ENCODE measurements around the gene NPAS2. TPM values are rescaled to one million over a fixed set of nuclear protein-coding genes. Genes with fewer than 3 reads are reported as not detected.

NPAS2 gene
- polyA plus RNA-seq, 1 donor, result 10.6 TPM

DNA sequence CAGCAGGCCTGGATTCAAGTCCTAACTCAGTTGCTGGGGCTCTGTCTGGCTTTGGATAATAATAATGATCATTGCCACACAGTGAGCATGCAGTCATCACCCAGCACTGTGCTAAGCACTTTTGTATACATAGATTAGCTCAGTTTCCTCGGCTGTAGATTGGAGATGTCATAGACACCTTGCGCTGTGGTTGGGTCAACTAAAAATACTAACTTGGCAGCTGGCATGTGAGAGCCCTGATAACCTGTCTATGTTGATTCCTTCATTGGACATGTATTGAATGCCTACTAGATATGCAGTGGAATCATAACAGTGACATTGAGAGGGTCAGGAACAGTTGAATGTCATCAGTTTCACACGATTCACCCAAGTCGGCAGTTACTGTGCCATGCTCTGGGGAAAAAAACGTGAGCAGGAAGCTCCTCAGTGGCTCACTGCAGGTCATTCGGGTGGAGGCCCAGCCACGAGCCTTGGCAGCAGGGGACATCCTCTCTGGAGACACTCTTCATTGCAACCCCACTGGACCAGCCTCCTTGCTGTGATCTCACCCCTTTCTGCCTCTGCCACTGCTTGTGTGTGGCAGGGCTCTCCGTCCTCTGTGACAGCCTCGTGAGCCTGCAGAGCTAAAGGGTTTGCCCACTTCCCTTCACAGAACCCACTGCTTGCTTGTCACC, 85.3 kb downstream of the NPAS2 start:
- DNase-seq (ENCODE audit: low read depth), result no peak

DNA sequence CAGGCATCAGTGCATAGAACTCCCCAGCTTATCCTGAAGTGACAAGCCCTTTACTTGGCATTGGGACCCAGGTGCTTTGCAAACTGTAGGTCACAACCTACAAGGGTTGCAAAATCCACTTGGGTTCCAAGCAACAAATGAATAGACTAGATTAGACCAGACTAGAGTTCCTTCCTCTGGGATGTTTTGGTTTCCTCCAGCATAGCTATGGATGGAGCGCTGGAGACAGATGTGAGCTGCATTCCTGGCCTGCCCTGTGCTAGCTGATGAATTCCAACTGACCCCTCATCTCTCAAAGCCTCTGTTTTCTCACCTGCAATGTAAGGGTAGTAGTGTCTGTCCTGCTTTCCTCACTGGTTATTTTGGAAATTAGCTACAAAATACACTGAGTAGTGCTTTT, 86.2 kb downstream of the NPAS2 start:
- no peak for DNase-seq (ENCODE audit: low read depth)

DNA sequence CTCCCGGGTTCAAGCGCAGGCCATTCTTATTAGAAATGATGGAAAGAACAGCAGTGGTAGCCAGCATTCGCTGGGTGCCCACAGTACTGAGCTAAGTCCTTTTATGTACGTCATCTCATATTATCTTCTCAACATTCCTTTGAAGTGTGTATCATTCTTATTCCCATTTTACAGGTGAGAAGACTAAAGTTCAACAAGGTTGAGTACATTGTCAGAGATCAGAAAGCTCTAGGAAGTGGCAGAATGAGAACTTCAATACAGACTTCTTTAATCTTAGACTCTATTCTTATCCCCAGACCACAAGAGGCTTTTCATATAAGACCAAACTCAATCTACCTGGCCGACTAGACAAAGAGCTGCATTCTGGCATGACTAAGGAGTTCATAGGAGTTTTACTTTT, 86.7 kb downstream of the NPAS2 start:
- no peak for DNase-seq (ENCODE audit: low read depth)

DNA sequence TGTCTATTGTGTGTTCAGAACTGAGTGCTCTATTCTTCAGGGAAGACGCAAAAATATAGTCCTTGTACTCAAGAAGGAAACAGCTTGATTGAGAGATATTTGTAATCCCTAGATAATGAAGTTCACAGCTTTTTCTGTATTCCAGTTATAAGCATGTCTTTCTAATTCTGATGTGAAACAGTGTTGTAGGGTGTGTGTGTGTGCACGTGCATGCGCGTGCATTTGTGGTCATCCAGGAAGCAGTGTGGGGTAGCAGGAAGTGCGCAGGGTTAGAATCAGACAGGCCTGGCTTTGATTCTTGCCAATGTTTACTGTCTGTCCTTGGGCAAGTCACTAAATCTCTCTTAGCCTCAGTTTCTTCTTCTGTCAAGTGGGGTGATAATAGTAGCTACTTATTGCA, 87.9 kb downstream of the NPAS2 start:
- no peak for DNase-seq (ENCODE audit: low read depth)

DNA sequence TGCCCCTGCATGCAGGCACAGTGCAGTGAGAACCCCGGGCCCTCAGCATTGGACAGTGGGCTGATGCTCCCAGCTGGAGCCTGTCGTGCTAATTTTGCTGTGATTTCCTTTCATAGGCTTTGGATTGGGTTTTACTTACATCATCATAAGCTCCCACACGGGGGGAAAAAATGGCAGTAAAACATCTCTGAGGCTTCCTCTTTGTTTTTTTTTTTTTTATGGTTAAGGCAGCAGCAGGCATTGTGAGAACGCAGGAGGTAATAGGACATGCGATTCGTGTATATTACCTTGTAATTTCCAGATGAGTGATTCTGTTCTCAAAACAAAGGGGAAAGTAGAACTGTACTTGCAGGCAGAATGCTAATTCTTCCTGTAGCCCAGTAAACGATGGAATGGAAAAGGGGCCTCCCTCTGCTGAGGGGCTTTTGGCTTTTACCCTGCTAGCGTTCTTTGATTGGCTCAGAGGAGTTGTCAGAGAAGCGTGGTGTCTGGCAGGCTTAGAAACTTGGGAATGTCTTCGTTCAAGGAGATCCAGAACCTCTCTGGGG, 89.7 kb downstream of the NPAS2 start:
- DNase-seq (ENCODE audit: low read depth), result no peak

DNA sequence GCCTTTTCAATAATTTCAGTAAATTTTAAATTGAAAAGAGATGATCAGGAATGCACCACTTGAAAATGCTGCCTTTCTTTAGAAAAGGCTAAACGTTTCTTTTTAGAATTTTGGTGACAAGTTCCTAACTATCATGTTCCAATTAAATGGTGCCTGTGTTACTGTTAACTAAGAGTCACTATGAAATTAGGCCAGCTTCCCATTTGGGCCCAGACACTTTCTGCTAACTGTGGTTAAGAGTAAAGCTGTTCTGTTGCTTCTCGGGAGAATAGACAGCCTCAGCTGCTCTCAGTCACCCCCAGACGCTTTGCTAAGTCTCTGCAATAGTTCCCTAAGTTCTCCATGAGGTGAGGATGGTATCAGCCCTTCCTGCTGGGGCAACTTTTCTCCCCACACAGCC, 90.2 kb downstream of the NPAS2 start:
- DNase-seq (ENCODE audit: low read depth), result no peak

DNA sequence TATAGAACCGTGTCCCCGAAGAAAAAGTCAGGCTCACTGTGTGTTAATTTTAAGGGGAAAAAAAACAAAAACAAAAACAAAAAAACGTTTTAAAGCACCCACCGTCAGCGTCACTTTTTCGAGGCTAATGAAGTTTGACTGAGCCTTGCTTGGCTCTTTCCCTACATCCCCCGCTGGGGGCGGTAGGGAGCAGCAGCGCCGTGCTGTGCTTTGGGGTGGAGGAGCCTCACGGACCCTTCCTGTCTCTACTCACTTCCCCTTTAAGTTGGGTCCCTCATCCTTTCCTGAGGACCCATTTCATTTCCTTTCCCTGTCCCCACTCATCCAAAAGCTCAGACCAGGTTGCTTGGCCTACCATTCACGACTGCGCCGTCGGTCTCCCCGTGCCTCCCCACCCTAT, 99.4 kb downstream of the NPAS2 start:
- DNase-seq (ENCODE audit: low read depth), result no peak

DNA sequence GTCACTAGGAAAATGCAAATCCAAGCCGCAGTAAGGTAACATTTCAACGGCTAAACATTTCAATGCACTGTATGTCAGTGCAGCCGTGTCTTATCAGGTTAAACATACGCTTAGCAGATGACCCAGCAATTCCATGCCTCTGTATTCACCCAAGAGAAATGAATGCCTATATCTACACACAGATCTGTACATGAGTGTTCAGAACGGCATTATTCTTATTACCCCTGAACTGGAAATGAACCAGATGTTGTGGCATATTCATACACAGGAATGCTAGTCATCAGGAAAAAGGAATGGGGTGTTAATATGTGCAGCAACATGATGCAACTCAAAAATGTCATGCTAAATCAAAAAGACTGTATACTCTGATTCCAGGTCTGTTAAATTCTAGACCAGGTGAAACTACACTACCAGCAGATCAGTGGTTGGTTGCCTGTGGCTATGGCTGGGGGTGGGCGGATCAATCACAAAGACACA, 101.8 kb downstream of the NPAS2 start:
- no peak for DNase-seq (ENCODE audit: low read depth)

DNA sequence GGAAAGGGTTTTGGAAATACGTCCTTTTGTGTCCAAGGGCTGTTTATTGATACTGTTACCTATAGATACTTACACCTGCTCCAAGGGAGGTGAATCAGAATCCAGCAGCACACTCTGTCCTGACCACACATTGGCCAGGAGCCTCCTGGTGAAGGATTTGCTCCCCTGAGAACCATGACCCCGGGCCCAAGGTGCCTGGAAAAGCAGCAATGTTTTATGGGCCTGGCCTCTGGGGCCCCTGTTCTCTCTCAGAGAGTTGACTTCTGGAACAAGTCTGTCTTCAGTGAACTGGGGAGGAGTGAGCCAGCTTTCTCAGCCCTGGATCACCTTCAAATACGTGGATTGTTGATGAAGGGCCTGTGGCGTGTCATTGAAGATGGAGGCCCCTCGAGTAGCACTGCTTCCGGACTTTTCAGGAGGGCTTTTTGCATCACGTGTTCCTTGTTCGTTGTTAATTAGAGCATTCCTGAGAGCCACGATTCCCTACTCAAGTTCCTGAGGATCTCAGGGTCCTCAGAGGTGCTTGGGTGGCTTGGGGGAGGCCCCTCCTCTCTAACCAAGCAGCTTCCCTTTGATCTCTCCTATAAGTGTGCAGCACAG, 103.6 kb downstream of the NPAS2 start:
- DNase-seq (ENCODE audit: low read depth), result no peak

DNA sequence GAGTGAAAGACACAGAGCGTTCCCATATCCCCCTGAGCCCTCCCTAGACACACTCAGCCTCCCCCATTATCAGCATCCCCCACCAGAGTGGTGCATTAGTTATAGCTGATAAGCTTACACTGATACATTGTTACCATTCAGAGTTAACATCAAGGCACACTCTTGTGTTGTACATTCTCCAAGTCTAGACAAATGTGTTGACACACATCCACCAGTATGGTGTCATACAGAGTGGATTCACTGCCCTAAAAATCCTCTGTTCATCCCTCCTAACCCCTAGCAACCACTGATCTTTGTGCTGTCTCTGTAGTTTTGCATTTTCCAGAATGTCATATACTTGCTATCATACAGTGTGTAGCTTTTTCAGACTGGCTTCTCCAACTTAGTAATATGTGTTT, 104.2 kb downstream of the NPAS2 start:
- DNase-seq (ENCODE audit: low read depth), result no peak

DNA sequence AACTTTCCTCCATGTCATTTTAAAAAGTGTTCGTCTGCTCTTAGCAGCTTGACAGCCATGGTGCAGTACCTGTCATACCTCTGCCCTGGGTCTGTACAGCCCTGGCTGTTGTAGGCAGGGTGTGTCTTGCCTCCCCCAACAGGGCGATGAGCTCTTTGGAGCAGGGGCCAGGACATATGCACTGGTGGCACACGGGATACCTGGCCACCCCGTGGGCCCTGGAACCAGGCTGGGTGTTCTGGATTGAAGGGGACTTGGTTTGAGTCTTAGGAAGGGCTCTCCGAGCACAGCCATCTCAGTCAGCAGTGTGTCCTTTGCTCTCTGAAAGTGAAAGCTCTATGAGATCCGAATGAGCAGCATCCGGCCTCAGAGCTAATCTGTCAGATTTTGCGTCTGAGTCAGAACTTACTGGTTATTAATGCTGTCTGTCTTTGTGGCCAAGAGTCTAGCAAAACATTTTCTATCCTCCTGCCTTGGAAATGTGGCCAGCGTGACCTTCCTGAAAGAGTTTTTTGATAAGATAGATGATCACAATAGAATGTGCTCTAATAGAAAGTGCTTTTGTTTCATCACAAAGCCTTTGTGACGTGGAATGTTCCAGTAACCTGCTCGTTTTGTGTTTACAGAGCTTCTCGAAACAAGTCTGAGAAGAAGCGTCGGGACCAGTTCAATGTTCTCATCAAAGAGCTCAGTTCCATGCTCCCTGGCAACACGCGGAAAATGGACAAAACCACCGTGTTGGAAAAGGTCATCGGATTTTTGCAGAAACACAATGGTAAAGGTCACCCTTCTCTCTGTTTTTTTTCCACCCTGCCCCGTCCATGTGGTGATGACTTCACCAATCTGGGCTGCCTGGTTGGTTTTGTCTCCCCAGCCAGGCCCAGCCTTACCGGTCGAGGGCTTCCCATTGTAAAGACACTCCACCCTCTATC, 104.8 kb downstream of the NPAS2 start:
- DNase-seq (ENCODE audit: low read depth), result no peak

DNA sequence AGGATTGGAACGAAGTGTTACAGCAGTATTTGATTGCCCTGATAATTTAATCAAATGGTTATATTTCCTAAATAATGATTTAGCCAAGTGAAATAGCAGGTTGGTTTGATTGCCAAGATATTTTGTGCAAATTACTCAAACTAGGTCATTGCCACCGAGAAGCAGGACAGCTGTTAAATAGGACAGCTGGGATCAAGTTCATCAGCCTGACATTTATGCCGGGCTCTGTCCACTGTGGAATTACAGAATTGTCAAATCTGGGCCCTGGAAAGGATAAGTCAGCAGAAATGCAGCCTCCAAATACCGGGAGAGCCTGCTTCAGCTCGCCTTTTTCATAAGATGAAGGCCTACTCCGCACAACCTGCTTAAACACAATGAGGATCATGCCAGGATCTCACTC, 108.3 kb downstream of the NPAS2 start:
- DNase-seq (ENCODE audit: low read depth), result no peak

DNA sequence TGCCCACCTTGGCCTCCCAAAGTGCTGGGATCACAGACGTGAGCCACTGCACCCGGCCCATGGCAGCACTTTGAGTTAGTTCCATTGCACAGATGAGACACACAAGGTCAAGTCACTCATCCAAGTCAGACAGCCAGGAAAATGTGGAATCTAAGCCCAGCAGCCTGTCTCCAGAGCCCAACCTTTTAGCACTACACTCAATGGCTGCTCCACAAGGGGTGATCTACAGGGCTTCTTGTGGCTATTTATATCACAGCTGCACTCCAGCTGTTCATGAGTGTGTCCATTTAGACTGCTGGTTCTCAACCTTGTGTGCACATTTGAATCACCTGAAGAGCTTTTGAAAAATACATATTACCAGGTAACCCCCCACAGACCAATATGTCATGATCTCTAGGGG, 109.2 kb downstream of the NPAS2 start:
- DNase-seq (ENCODE audit: low read depth), result no peak

DNA sequence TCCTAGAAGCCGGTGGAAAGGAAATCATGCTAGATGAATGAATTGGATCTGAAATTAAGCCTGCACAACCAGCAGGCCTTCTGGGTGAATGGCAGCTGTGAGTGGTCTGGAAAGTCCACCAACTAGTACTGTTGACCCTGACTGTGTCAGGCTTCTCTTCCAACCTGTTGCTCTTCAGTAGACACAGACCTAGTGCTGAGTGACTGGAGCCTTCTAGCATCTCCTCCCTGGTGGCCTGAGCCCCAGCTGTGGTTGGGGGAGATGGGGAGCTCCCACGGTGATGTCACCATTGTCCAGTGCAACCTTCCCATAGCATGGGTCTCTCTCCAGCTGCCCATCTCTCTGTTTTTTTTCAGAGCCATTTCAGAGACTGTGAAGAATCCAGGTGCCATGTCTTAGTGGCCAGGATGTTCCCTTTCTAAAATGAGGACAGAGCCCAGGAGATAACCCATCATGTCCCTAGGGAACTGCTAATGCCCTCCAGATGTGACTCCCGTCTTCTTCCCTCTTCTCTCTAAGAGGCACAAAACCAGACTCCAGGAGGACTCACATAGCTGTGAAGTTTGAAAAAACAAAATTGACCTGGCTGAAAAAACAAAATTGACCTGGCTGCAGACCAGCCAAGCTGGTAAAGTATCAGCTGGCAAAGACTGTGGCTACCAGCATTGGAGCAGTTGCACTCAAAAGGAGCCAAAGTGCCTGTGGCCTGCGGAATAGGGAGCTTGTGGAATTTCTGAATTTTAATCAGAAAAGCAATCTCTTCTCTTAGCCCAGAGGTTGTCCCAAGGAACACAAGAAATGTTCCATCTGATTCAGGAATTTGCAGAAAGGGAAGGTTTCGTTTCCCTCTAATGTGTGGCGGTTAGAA, 114.8 kb downstream of the NPAS2 start:
- DNase-seq (ENCODE audit: low read depth), result no peak

DNA sequence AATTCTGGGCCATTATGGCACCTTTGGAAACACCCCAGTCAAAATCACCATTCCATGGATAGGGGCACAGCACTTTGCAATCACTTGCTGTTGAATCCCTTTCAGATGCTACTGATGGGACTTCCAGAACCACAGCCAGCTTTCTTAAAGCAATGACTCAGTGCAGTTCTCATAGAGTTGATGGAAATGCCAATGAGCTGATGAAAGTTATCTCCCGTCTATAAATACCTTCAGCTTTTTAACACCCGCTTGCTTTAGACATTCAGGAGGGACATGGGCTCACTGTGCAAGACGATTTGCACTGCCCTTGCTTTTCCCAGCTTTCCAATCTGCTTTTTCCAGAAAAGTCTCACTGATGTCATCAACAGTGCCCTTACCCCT, 115.4 kb downstream of the NPAS2 start:
- no peak for DNase-seq (ENCODE audit: low read depth)

DNA sequence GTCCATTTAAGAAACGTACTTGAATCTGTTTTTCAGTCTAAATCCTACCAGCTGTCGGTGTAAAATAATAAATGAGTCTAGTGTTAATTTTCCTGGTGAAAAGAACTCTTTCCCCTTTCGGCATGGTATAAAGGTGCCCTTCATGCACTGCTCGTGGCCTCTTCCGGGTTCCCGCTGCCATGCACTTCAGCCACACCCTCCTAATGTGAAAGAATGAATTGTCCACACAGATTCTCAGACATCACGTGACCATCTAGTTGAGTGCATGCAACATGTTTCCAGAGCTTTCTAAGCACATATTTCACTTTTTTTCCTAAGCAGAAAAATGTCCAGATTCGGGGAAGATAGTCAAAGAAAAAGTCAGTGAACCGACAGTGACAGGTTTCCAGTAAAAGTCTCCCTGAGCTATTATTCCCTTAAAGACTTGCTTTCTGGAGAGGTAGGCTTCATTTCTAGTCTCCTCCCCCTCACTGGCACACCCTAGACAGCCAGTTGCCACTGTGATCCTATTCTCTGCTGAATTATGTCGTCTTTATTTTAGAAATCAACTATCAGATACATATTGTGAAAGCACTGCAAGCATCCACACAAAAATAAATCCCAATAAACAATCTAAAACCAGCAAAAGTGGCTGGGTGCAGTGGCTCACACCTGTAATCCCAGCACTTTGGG, 116.3 kb downstream of the NPAS2 start:
- no peak for DNase-seq (ENCODE audit: low read depth)

DNA sequence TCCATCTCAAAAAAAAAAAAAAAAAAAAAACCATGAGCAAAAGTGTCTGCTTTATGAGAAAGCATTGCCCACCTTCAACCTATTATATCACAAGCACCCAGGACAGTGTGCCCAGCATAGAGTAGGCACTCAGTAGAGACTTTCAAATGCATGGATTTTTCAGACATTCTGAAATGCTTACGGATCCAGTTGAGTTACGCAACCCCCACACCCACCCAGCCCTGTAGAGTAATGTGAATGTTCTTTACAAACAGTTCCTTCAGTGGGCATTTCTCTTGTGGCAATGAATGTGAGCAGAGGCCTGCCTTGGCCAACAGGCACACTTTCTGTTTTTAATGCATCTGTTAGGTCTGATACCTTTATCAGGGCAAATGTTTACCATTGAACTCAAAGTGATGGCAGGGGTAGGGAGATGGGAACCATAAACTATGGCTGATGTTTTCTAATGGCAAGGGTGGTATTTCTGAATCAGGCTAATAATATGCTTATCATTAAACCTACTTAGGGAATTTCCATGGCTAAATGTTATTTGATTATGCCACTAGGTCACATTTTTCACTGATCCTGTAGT, 117.1 kb downstream of the NPAS2 start:
- DNase-seq (ENCODE audit: low read depth), result no peak

DNA sequence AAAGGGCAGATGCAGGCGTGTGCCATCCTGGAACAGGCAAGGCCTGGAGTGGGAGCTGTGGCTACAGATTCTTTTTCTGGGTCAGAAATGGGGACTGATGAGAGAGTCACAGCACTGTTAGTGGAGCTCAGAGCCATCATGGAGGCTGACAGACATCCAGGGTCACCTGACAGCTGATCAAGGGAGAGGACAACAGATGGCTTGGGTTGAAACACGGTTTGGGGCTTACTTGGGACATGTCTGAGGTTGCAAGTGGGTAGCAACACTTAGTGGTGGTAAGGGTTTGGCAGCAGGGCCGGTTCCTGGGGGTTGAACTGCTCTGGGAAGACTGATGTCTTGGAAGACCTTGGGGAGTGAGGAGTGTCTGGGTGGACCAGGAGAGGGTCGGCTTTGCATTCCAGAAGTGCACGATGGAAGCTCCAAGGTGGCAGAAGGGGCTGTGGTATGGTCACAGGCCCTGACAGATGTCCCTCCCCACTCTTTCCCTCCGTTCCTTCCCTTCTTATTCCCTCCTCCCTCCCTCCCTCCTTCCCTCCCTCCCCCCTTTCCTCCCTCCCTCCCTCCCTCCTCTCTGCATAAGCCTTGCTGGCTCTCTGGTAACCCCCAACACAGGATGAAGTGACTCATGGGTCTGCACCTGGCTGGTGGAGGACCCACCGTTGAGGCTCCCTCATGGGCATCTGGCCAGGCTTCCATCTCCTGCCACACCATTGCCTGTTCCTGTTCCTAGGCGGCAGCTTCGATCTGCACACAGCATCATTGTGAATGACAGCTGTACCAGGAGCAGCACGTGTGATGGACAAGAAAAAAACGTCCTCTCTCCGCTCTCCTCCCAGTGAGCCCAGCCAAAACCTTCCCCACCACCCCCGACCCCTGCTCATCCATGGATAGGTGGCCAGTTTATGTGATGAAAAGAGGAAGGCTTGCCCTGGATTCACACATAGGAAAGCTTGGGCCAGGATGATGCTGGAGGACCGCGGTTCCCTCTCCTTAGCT, 118.4 kb downstream of the NPAS2 start:
- no peak for DNase-seq (ENCODE audit: low read depth)

DNA sequence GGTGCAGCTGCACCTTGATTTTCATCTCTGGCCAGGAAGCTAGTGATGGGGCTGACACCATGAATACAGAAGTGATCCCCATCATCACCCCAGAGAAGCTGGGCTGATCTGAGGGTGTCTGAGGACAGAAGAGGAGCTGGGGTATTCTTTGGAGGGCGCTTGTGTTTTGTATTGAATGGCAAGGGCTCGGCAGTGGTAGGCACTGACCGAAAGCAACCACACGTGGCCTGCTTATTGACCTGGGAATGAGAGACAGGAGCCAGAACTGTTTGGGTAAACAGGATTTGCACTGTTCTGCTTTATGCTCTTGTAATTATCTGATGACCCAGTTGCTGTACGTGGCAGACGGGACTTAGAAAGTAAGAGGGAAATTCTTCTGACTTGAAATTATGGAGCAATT, 119.5 kb downstream of the NPAS2 start:
- no peak for DNase-seq (ENCODE audit: low read depth)

Data from forelimb muscle (tissue), 1 donor.